Esophagus muscularis mucosa (tissue), 3 donors: ENCODE measurements around the gene ETV7.

Source experiments
- POLR2A ChIP-seq: fragments of 450-650 bp; IDR thresholded peaks from one replicate; pipeline ENCODE4 v1.6.1; 2017; ENCODE audit warnings: antibody characterized with exemption, moderate library complexity, mild to moderate bottlenecking, low read depth
- POLR2AphosphoS5 ChIP-seq, 2 donors: sonication (generic); formaldehyde crosslinking; IDR thresholded peaks; one replicate each; pipeline ENCODE4 v1.6.1; 2017; ENCODE audit warnings: antibody characterized with exemption in 2 of 2
- TF ChIP-seq, protein P1 (sequence below), 3 experiments: fragments of 200-600 bp in 2 of 3; fragments of 450-650 bp in 1 of 3; sonication (generic) in 2 of 3; IDR thresholded peaks; one replicate each; pipeline ENCODE4 v1.5.1; 2017 to 2019; ENCODE audit warnings: antibody characterized with exemption in 3 of 3, mild to moderate bottlenecking in 2 of 3, moderate library complexity in 1 of 3

- TF ChIP-seq POLR2AphosphoS5 (IDR thresholded peaks at IDR 0.05) = no peak
- TF ChIP-seq, protein P1, sequence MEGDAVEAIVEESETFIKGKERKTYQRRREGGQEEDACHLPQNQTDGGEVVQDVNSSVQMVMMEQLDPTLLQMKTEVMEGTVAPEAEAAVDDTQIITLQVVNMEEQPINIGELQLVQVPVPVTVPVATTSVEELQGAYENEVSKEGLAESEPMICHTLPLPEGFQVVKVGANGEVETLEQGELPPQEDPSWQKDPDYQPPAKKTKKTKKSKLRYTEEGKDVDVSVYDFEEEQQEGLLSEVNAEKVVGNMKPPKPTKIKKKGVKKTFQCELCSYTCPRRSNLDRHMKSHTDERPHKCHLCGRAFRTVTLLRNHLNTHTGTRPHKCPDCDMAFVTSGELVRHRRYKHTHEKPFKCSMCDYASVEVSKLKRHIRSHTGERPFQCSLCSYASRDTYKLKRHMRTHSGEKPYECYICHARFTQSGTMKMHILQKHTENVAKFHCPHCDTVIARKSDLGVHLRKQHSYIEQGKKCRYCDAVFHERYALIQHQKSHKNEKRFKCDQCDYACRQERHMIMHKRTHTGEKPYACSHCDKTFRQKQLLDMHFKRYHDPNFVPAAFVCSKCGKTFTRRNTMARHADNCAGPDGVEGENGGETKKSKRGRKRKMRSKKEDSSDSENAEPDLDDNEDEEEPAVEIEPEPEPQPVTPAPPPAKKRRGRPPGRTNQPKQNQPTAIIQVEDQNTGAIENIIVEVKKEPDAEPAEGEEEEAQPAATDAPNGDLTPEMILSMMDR (IDR thresholded peaks at IDR 0.05) = no peak
- no peak for TF ChIP-seq POLR2A
Measured at GRCh38 chr6:36399970-36400369, 12.5 kb upstream of the ETV7 start.
